ENCODE results near the gene COL9A1. TPM values are rescaled to one million over a fixed set of nuclear protein-coding genes. Genes with fewer than 3 reads are reported as not detected.

Gene COL9A1
- total RNA-seq, 1 donor from 2014 or later, result 8.1 TPM

- no peaks in the 10 kb centered on the region for H3K27me3 Mint-ChIP-seq
- no peak for DNase-seq (ENCODE audit: low spot score, unreplicated experiment)
- H3K36me3 Mint-ChIP-seq (ENCODE audit: insufficient read depth), result no peaks in the 10 kb centered on the region
- no peak overlapping the region for H3K27ac Mint-ChIP-seq
- no peak overlapping the region for H3K4me3 Mint-ChIP-seq (ENCODE audit: low read depth)
- no peaks in the 10 kb centered on the region for H3K4me1 Mint-ChIP-seq (ENCODE audit: low read depth)
- H3K9me3 Mint-ChIP-seq (ENCODE audit: low read depth), result no peaks in the 10 kb centered on the region
- no peak for TF ChIP-seq CTCF (IDR thresholded peaks at IDR 0.05; ENCODE audit: unreplicated experiment)
These were observed 48.1 kb downstream of the COL9A1 start for GRCh38 chr6:70254784-70255183.

GRCh38 chr6:70253923-70254322 is 49.0 kb downstream of the COL9A1 start:
- no peaks in the 10 kb centered on the region for H3K36me3 Mint-ChIP-seq (ENCODE audit: insufficient read depth)
- H3K27ac Mint-ChIP-seq, result no peak overlapping the region
- no peaks in the 10 kb centered on the region for H3K9me3 Mint-ChIP-seq (ENCODE audit: low read depth)
- H3K4me1 Mint-ChIP-seq (ENCODE audit: low read depth), result no peaks in the 10 kb centered on the region
- H3K4me3 Mint-ChIP-seq (ENCODE audit: low read depth), result no peak overlapping the region
- no peak for DNase-seq (ENCODE audit: low spot score, unreplicated experiment)
- H3K27me3 Mint-ChIP-seq, result no peaks in the 10 kb centered on the region
- TF ChIP-seq CTCF (IDR thresholded peaks at IDR 0.05; ENCODE audit: unreplicated experiment), result no peak

GRCh38 chr6:70252604-70253003 is 50.3 kb downstream of the COL9A1 start:
- H3K27me3 Mint-ChIP-seq, result no peaks in the 10 kb centered on the region
- no peak for TF ChIP-seq CTCF (IDR thresholded peaks at IDR 0.05; ENCODE audit: unreplicated experiment)
- H3K4me3 Mint-ChIP-seq (ENCODE audit: low read depth), result no peak overlapping the region
- DNase-seq (ENCODE audit: low spot score, unreplicated experiment), result no peak
- H3K36me3 Mint-ChIP-seq (ENCODE audit: insufficient read depth), result no peaks in the 10 kb centered on the region
- no peaks in the 10 kb centered on the region for H3K9me3 Mint-ChIP-seq (ENCODE audit: low read depth)
- H3K27ac Mint-ChIP-seq, result no peak overlapping the region
- no peaks in the 10 kb centered on the region for H3K4me1 Mint-ChIP-seq (ENCODE audit: low read depth)

- no peak for TF ChIP-seq CTCF (IDR thresholded peaks at IDR 0.05; ENCODE audit: unreplicated experiment)
- Mint-ChIP-seq H3K4me3 (ENCODE audit: low read depth) (no peak overlapping the region), H3K4me1 (ENCODE audit: low read depth) (no peaks in the 10 kb centered on the region), H3K27ac (no peak overlapping the region), H3K27me3 (no peaks in the 10 kb centered on the region), H3K36me3 (ENCODE audit: insufficient read depth) (no peaks in the 10 kb centered on the region), H3K9me3 (ENCODE audit: low read depth) (no peaks in the 10 kb centered on the region)
- DNase-seq (ENCODE audit: low spot score, unreplicated experiment), result no peak
These were observed 56.8 kb downstream of the COL9A1 start for GRCh38 chr6:70246118-70246517.

- Mint-ChIP-seq H3K9me3 (ENCODE audit: low read depth) (no peaks in the 10 kb centered on the region), H3K4me3 (ENCODE audit: low read depth) (no peak overlapping the region), H3K36me3 (ENCODE audit: insufficient read depth) (no peaks in the 10 kb centered on the region), H3K27me3 (no peaks in the 10 kb centered on the region), H3K4me1 (ENCODE audit: low read depth) (no peaks in the 10 kb centered on the region), H3K27ac (no peak overlapping the region)
- DNase-seq (ENCODE audit: low spot score, unreplicated experiment), result no peak
- TF ChIP-seq CTCF (IDR thresholded peaks at IDR 0.05; ENCODE audit: unreplicated experiment), result no peak
These were observed 60.9 kb downstream of the COL9A1 start for GRCh38 chr6:70241991-70242420.

All from progenitor cell of endocrine pancreas (in vitro differentiated cells).